SK-N-SH treated with all-trans-retinoic acid at 6 μM for 48 hours (cell line): Measurements from ENCODE around the gene TCEA3.

Experiments
- ATAC-seq: fragments of 200-7000 bp; cut with Tn5 transposase; 3 replicates; pipeline ENCODE4 v1.9.1; 2020; ENCODE audit warnings: mild to moderate bottlenecking, moderate library complexity
- ARNTL ChIP-seq: fragments of 450-650 bp; formaldehyde crosslinking; IDR thresholded peaks from 2 replicates; pipeline ENCODE4 v1.5.0; 2020; ENCODE audit warnings: low read depth, mild to moderate bottlenecking, moderate library complexity, borderline replicate concordance
- BACH2 ChIP-seq: fragments of 250-450 bp; sonication (Bioruptor Pico); IDR thresholded peaks from 2 replicates; pipeline ENCODE4 v1.9.0; 2021; ENCODE audit warnings: mild to moderate bottlenecking, borderline replicate concordance
- CREB5 ChIP-seq: fragments of 250-450 bp; sonication (Bioruptor Pico); IDR thresholded peaks from 2 replicates; pipeline ENCODE4 v1.5.1; 2020; ENCODE audit warnings: low read depth, mild to moderate bottlenecking, moderate library complexity
- CSDC2 ChIP-seq: fragments of 250-450 bp; sonication (Bioruptor Pico); IDR thresholded peaks from 2 replicates; pipeline ENCODE4 v1.5.0; 2020; ENCODE audit warnings: mild to moderate bottlenecking, moderate library complexity
- CSRNP3 ChIP-seq: fragments of 250-450 bp; sonication (Bioruptor Pico); IDR thresholded peaks from 2 replicates; pipeline ENCODE4 v1.5.1; 2021; ENCODE audit warnings: mild to moderate bottlenecking, moderate library complexity
- GLIS3 ChIP-seq: fragments of 250-450 bp; sonication (Bioruptor Pico); IDR thresholded peaks from 2 replicates; pipeline ENCODE4 v1.5.0; 2020; ENCODE audit warnings: mild to moderate bottlenecking, moderate library complexity
- ISL1 ChIP-seq: fragments of 250-450 bp; sonication (Bioruptor Pico); IDR thresholded peaks from 2 replicates; pipeline ENCODE4 v2.1.2; 2022; ENCODE audit warnings: mild to moderate bottlenecking, moderate library complexity
- OSR1 ChIP-seq: fragments of 250-450 bp; sonication (Bioruptor Pico); IDR thresholded peaks from 2 replicates; pipeline ENCODE4 v1.8.0; 2022; ENCODE audit warnings: moderate library complexity, mild to moderate bottlenecking, inconsistent platforms
- PATZ1 ChIP-seq: fragments of 250-450 bp; sonication (Bioruptor Pico); IDR thresholded peaks from 2 replicates; pipeline ENCODE4 v1.8.0; 2020; ENCODE audit warnings: mild to moderate bottlenecking, moderate library complexity, borderline replicate concordance
- POU6F1 ChIP-seq: fragments of 250-450 bp; sonication (Bioruptor Pico); IDR thresholded peaks from 2 replicates; pipeline ENCODE4 v1.8.0; 2021; ENCODE audit warnings: low read depth, mild to moderate bottlenecking, moderate library complexity, borderline replicate concordance
- RARB ChIP-seq: fragments of 250-450 bp; sonication (Bioruptor Pico); IDR thresholded peaks from 2 replicates; pipeline ENCODE4 v1.8.0; 2021; ENCODE audit warnings: mild to moderate bottlenecking, moderate library complexity
- TCF4 ChIP-seq: fragments of 250-450 bp; sonication (Bioruptor Pico); IDR thresholded peaks from 2 replicates; pipeline ENCODE4 v1.8.0; 2021; ENCODE audit warnings: mild to moderate bottlenecking, moderate library complexity, borderline replicate concordance
- TOX ChIP-seq: fragments of 250-450 bp; sonication (Bioruptor Pico); IDR thresholded peaks from 2 replicates; pipeline ENCODE4 v1.8.0; 2021; ENCODE audit warnings: mild to moderate bottlenecking, moderate library complexity, borderline replicate concordance
- ZC3H10 ChIP-seq: fragments of 250-450 bp; sonication (Bioruptor Pico); IDR thresholded peaks from 2 replicates; pipeline ENCODE4 v1.5.1; 2021; ENCODE audit warnings: mild to moderate bottlenecking, moderate library complexity
- ZFP3 ChIP-seq: fragments of 250-450 bp; sonication (Bioruptor Pico); IDR thresholded peaks from 2 replicates; pipeline ENCODE4 v1.5.0; 2020; ENCODE audit warnings: mild to moderate bottlenecking, moderate library complexity
- ZFP30 ChIP-seq: fragments of 450-650 bp; formaldehyde crosslinking; IDR thresholded peaks from 2 replicates; pipeline ENCODE4 v1.5.0; 2022; ENCODE audit warnings: mild to moderate bottlenecking, moderate library complexity
- ZNF565 ChIP-seq: fragments of 450-650 bp; formaldehyde crosslinking; conservative IDR thresholded peaks from 2 replicates; pipeline ENCODE4 v1.5.0; 2020; ENCODE audit warnings: low read depth, mild to moderate bottlenecking, moderate library complexity
- ZNF70 ChIP-seq: fragments of 450-650 bp; formaldehyde crosslinking; IDR thresholded peaks from 2 replicates; pipeline ENCODE4 v1.5.0; 2020; ENCODE audit warnings: mild to moderate bottlenecking, moderate library complexity
- ZNF8 ChIP-seq: fragments of 450-650 bp; formaldehyde crosslinking; IDR thresholded peaks from 2 replicates; pipeline ENCODE4 v1.5.0; 2020; ENCODE audit warnings: mild to moderate bottlenecking, moderate library complexity

The TCEA3 gene

GRCh38 chr1:23387494-23387893 lies 37.1 kb downstream of the TCEA3 start:
- TF ChIP-seq BACH2 (no peak), CREB5 (CRISPR knock-in tag) (no peak), ZFP30 (CRISPR knock-in tag) (no peak), ISL1 (CRISPR knock-in tag) (no peak), ZNF70 (CRISPR knock-in tag) (no peak), PATZ1 (CRISPR knock-in tag) (no peak), CSDC2 (CRISPR knock-in tag) (no peak), POU6F1 (CRISPR knock-in tag) (no peak), GLIS3 (CRISPR knock-in tag) (no peak), ZNF565 (CRISPR knock-in tag) (no peak), ZNF8 (CRISPR knock-in tag) (no peak), ARNTL (CRISPR knock-in tag) (no peak), TOX (CRISPR knock-in tag) (no peak), CSRNP3 (no peak), OSR1 (CRISPR knock-in tag) (no peak), ZC3H10 (CRISPR knock-in tag) (no peak)

GRCh38 chr1:23385119-23385621 lies 39.4 kb downstream of the TCEA3 start:
- TF ChIP-seq POU6F1 (CRISPR knock-in tag) = no peak
- TF ChIP-seq ZFP30 (CRISPR knock-in tag) = no peak
- TF ChIP-seq ZNF8 (CRISPR knock-in tag) = no peak
- TF ChIP-seq RARB (CRISPR knock-in tag) = no peak
- TF ChIP-seq TOX (CRISPR knock-in tag) = no peak
- no peak for TF ChIP-seq PATZ1 (CRISPR knock-in tag)
- TF ChIP-seq GLIS3 (CRISPR knock-in tag) = no peak
- TF ChIP-seq ARNTL (CRISPR knock-in tag) = no peak
- no peak for TF ChIP-seq CSRNP3
- no peak for TF ChIP-seq TCF4 (CRISPR knock-in tag)
- no peak for TF ChIP-seq OSR1 (CRISPR knock-in tag)
- TF ChIP-seq ZFP3 (CRISPR knock-in tag) = no peak
- TF ChIP-seq CSDC2 (CRISPR knock-in tag) = no peak
- no peak for TF ChIP-seq ZC3H10 (CRISPR knock-in tag)
- TF ChIP-seq, all 23 proteins: peak for 0
- peak; percentile 39 for ATAC-seq

More at GRCh38 chr1:23387494-23387893, 37.1 kb downstream of the TCEA3 start:
- no peak for ATAC-seq
